ENCODE measurements around the gene ZBTB38. TPM values are rescaled to one million over a fixed set of nuclear protein-coding genes. Genes with fewer than 3 reads are reported as not detected.

Gene ZBTB38
- total and polyA plus RNA-seq, 2 experiments from 2014 or later = 112 to 175 TPM

GRCh38 chr3:141371882-141372281 lies 3.6 kb downstream of the ZBTB38 start:
- no peak overlapping the region for H3K27ac ChIP-seq
- no peak for DNase-seq
- no peaks in the 10 kb centered on the region for H4K20me1 ChIP-seq (ENCODE audit: insufficient read depth)
- TF ChIP-seq EZH2 (IDR thresholded peaks at IDR 0.05; ENCODE audit: insufficient read depth, poor library complexity, severe bottlenecking) = no peak
- no peak for TF ChIP-seq EZH2phosphoT487 (IDR thresholded peaks at IDR 0.05; ENCODE audit: insufficient read depth, low read depth)
- H3K36me3 ChIP-seq (ENCODE audit: low read depth) = no peaks in the 10 kb centered on the region; the same call in 1 of the 2 replicates
- H3K4me3 ChIP-seq = no peak overlapping the region
- H3K9me3 ChIP-seq (ENCODE audit: low read depth) = no peaks in the 10 kb centered on the region
- H3K9me2 ChIP-seq (ENCODE audit: insufficient read depth) = no peaks in the 10 kb centered on the region
- H3K4me2 ChIP-seq (ENCODE audit: unreplicated experiment) = no peak overlapping the region
- no peak overlapping the region for H2AFZ ChIP-seq
- H3K27me3 ChIP-seq (replicated peaks; ENCODE audit: insufficient read depth) = no peaks in the 10 kb centered on the region
- peaks cover 40% of the 10 kb centered on the region for H3K4me1 ChIP-seq (ENCODE audit: insufficient read depth)
- peaks cover 33% of the 10 kb centered on the region for H3F3A ChIP-seq (ENCODE audit: insufficient read depth)
- H3K79me2 ChIP-seq (ENCODE audit: insufficient read depth) = peaks cover 72% of the 10 kb centered on the region
- in situ Hi-C loops (cut with MboI) = no loop called here
- no peak overlapping the region for H3K9ac ChIP-seq

DNA sequence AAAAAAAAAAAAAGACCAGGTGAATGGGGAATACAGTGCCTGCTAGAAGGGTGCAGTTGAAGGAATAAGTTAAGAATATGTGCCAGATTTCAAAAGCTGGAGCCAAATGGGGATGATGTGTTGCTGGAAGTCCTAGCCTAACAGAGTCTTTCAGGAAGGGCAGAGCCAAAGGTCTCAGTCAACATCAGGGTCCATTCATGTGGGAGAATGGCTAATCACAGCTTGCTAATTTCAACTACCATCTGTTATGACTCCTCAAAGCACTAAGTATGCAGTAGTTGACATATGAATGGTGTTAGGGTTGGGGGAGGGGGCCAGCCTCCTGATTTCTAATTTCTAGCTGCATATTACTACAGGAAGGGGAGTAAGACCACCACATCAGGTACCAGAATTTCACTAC lies 4.4 kb downstream of the ZBTB38 start:
- no peaks in the 10 kb centered on the region for H3K9me3 ChIP-seq (ENCODE audit: low read depth)
- in situ Hi-C loops (cut with MboI) = no loop called here

DNA sequence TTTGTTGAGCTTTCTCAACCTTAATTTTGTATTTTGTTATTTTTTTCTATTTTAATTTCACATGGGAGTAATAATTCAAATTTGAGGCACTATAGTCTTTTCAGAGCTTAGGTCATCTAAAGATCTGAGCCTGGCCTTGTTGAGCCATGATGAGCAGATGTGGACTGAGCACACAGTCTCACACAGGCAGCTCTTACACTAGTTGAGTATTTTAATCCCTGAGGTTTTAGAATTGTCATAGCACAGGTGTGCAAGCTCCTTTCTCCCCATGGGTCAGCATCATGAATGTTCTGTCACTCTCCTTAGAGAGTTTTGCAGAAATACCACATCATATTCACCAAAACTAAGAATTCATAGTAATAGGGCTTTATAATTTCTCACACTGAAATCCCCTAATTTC lies 4.9 kb downstream of the ZBTB38 start:
- DNase-seq = no peak
- H3K27ac ChIP-seq = no peak overlapping the region
- peaks cover 72% of the 10 kb centered on the region for H3K79me2 ChIP-seq (ENCODE audit: insufficient read depth)
- H3F3A ChIP-seq (ENCODE audit: insufficient read depth) = peaks cover 24% of the 10 kb centered on the region
- H2AFZ ChIP-seq = no peak overlapping the region
- no peaks in the 10 kb centered on the region for H3K27me3 ChIP-seq (replicated peaks; ENCODE audit: insufficient read depth)
- no peaks in the 10 kb centered on the region for H3K9me3 ChIP-seq (ENCODE audit: low read depth)
- no peaks in the 10 kb centered on the region; the same call in none of the 2 replicates for H3K36me3 ChIP-seq (ENCODE audit: low read depth)
- in situ Hi-C loops (cut with MboI) = no loop called here
- no peaks in the 10 kb centered on the region for H4K20me1 ChIP-seq (ENCODE audit: insufficient read depth)
- no peak overlapping the region for H3K4me2 ChIP-seq (ENCODE audit: unreplicated experiment)
- TF ChIP-seq EZH2phosphoT487 (IDR thresholded peaks at IDR 0.05; ENCODE audit: insufficient read depth, low read depth) (no peak), EZH2 (IDR thresholded peaks at IDR 0.05; ENCODE audit: insufficient read depth, poor library complexity, severe bottlenecking) (no peak)
- H3K4me1 ChIP-seq (ENCODE audit: insufficient read depth) = peaks cover 30% of the 10 kb centered on the region
- no peak overlapping the region for H3K4me3 ChIP-seq
- no peak overlapping the region for H3K9ac ChIP-seq
- H3K9me2 ChIP-seq (ENCODE audit: insufficient read depth) = no peaks in the 10 kb centered on the region

More for the DNA sequence above, 4.4 kb downstream of the ZBTB38 start:
- Histone ChIP-seq H3K9ac (no peak overlapping the region), H3K36me3 (ENCODE audit: low read depth) (no peaks in the 10 kb centered on the region; the same call in none of the 2 replicates), H3K4me1 (ENCODE audit: insufficient read depth) (peaks cover 35% of the 10 kb centered on the region), H3K9me2 (ENCODE audit: insufficient read depth) (no peaks in the 10 kb centered on the region), H3K27me3 (replicated peaks; ENCODE audit: insufficient read depth) (no peaks in the 10 kb centered on the region), H3F3A (ENCODE audit: insufficient read depth) (peaks cover 29% of the 10 kb centered on the region), H3K4me2 (ENCODE audit: unreplicated experiment) (no peak overlapping the region), H3K79me2 (ENCODE audit: insufficient read depth) (peaks cover 72% of the 10 kb centered on the region), H2AFZ (no peak overlapping the region), H3K27ac (no peak overlapping the region), H4K20me1 (ENCODE audit: insufficient read depth) (no peaks in the 10 kb centered on the region), H3K4me3 (no peak overlapping the region)
- DNase-seq = no peak
- TF ChIP-seq EZH2 (IDR thresholded peaks at IDR 0.05; ENCODE audit: insufficient read depth, poor library complexity, severe bottlenecking) = no peak
- TF ChIP-seq EZH2phosphoT487 (IDR thresholded peaks at IDR 0.05; ENCODE audit: insufficient read depth, low read depth) = no peak

GRCh38 chr3:141373768-141374526 lies 5.6 kb downstream of the ZBTB38 start:
- 88 to 92% methylated on average over 7 of the region's 7 CpGs for WGBS, 2 experiments (ENCODE audit: low coverage in 1 of 2, low lambda C conversion rate in 2 of 2, missing lambda C conversion rate in 2 of 2)
- no peaks in the 10 kb centered on the region; the same call in none of the 2 replicates for H3K36me3 ChIP-seq (ENCODE audit: low read depth)

More at GRCh38 chr3:141373768-141374526, 5.6 kb downstream of the ZBTB38 start:
- Histone ChIP-seq H3K27ac (peak overlapping the region; percentile 5; the same call in 1 of the 2 replicates), H3K9me2 (ENCODE audit: insufficient read depth) (no peaks in the 10 kb centered on the region), H4K20me1 (ENCODE audit: insufficient read depth) (no peaks in the 10 kb centered on the region), H3K27me3 (replicated peaks; ENCODE audit: insufficient read depth) (no peaks in the 10 kb centered on the region), H3K4me1 (ENCODE audit: insufficient read depth) (peaks cover 23% of the 10 kb centered on the region), H3F3A (ENCODE audit: insufficient read depth) (peaks cover 19% of the 10 kb centered on the region), H3K9ac (no peak overlapping the region), H3K4me2 (ENCODE audit: unreplicated experiment) (no peak overlapping the region), H3K9me3 (ENCODE audit: low read depth) (no peaks in the 10 kb centered on the region), H3K4me3 (no peak overlapping the region), H3K79me2 (ENCODE audit: insufficient read depth) (peaks cover 70% of the 10 kb centered on the region), H2AFZ (no peak overlapping the region)
- TF ChIP-seq EZH2 (IDR thresholded peaks at IDR 0.05; ENCODE audit: insufficient read depth, poor library complexity, severe bottlenecking) (no peak), EZH2phosphoT487 (IDR thresholded peaks at IDR 0.05; ENCODE audit: insufficient read depth, low read depth) (no peak)
- in situ Hi-C loops (cut with MboI) = no loop called here
- DNase-seq = peak; percentile 49

All from GM23248 (cell line).